Natural killer cell treated with Interleukin-12 subunit alpha and Interleukin-12 subunit beta and Interleukin-15 and Interleukin-18, amount 100 ng/mL, for 72 hours (primary cell): ENCODE data around the gene RAC3. TPM values are rescaled to one million over a fixed set of nuclear protein-coding genes. Genes with fewer than 3 reads are reported as not detected.
"Not testable (repeated sequence)": the region's sequence is repeated elsewhere in the genome, so short reads cannot be mapped to it uniquely, and the experiment has no call there.

ENCODE experiments used
- ATAC-seq, 2 donors: fragments of 150-1000 bp; cut with Tn5 transposase in 1 of 2; sonication (Bioruptor Pico), chemical (Tn5 transposase) in 1 of 2; 2 replicates each; pipeline ENCODE4 v1.10.0; 2021
- DNase-seq: peaks from one replicate; pipeline ENCODE4 v3.0.0; 2022; ENCODE audit warnings: low spot score
- H3K27ac Mint-ChIP-seq, 2 donors: 1 replicate in 1 of 2; 2 replicates in 1 of 2; pipeline ENCODE4 v1.8.0; 2022; ENCODE audit warnings: mixed read lengths in 2 of 2, mild to moderate bottlenecking in 1 of 2, moderate library complexity in 1 of 2
- H3K27me3 Mint-ChIP-seq, 2 donors: 1 replicate in 1 of 2; 2 replicates in 1 of 2; pipeline ENCODE4 v1.8.0; 2022; ENCODE audit warnings: mixed read lengths in 2 of 2
- H3K36me3 Mint-ChIP-seq: one replicate; pipeline ENCODE4 v1.8.0; 2022; ENCODE audit warnings: mixed read lengths
- H3K4me1 Mint-ChIP-seq, 2 donors: 1 replicate in 1 of 2; 2 replicates in 1 of 2; pipeline ENCODE4 v1.8.0; 2022; ENCODE audit warnings: low read depth in 2 of 2, mixed read lengths in 2 of 2, mild to moderate bottlenecking in 1 of 2
- H3K4me3 Mint-ChIP-seq: one replicate; pipeline ENCODE4 v1.8.0; 2022; ENCODE audit warnings: mixed read lengths
- H3K9me3 Mint-ChIP-seq: 2 replicates; pipeline ENCODE4 v1.8.0; 2022; ENCODE audit warnings: mixed read lengths
- total RNA-seq, 2 donors: library from RNA; stranded (reverse); gene quantifications; one replicate each; pipeline ENCODE4 v1.2.3, GENCODE V29; 2022

Gene RAC3
- total RNA-seq, 2 donors from 2014 or later = 3.0 to 6.1 TPM

DNA sequence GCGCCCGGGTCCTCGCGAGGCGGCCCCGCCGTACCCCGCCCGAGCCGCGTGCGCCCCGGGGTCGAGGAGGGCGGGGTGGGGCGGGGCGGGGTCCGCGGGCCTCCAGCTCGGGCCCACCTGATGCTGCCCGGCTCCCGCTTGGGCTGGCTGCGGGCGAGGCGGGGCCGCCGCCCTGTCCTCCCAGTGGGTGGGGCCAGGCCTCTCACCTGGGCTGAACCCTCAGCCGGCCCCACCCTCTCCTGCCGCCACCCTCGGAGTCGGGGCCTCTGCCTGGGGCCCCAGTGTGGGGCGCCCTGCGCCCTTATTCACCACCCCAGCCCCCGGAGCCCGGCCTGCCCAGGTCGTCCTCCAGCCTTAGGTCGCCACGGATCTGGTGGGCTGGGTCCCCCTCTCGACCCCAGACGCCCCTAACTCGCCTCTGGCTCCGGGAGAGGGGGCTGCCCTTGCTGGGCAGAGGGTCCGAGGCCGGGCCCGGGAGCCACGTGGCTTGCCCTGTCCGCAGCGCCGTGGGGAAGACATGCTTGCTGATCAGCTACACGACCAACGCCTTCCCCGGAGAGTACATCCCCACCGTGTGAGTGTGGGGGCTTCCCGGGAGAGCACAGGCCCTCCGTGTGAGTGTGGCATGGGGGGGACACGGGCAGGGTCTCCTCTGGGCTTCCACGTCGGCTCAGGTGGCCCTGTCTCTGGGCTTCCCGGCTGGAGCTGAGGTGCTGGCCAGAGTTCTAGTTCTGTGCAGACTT lies 578 bp downstream of the RAC3 start:
- DNase-seq = no peak
- peak in 1 of 2 donors; percentile 24 for ATAC-seq
- Mint-ChIP-seq H3K27me3 (no peaks in the 10 kb centered on the region), H3K4me1 (peaks cover 11 to 13% of the 10 kb centered on the region in 2 donors), H3K4me3 (no peak overlapping the region), H3K9me3 (no peaks in the 10 kb centered on the region), H3K27ac (no peak overlapping the region), H3K36me3 (no peaks in the 10 kb centered on the region)

- H3K36me3 Mint-ChIP-seq = no peaks in the 10 kb centered on the region
- no peak for ATAC-seq
- H3K27me3 Mint-ChIP-seq = no peaks in the 10 kb centered on the region
- peaks cover 18 to 20% of the 10 kb centered on the region in 2 donors for H3K4me1 Mint-ChIP-seq
- no peak overlapping the region for H3K4me3 Mint-ChIP-seq
- DNase-seq = no peak
- H3K27ac Mint-ChIP-seq = no peak overlapping the region
- H3K9me3 Mint-ChIP-seq = no peaks in the 10 kb centered on the region
Observed at GRCh38 chr17:82033359-82034085, 2.0 kb downstream of the RAC3 start.

DNA sequence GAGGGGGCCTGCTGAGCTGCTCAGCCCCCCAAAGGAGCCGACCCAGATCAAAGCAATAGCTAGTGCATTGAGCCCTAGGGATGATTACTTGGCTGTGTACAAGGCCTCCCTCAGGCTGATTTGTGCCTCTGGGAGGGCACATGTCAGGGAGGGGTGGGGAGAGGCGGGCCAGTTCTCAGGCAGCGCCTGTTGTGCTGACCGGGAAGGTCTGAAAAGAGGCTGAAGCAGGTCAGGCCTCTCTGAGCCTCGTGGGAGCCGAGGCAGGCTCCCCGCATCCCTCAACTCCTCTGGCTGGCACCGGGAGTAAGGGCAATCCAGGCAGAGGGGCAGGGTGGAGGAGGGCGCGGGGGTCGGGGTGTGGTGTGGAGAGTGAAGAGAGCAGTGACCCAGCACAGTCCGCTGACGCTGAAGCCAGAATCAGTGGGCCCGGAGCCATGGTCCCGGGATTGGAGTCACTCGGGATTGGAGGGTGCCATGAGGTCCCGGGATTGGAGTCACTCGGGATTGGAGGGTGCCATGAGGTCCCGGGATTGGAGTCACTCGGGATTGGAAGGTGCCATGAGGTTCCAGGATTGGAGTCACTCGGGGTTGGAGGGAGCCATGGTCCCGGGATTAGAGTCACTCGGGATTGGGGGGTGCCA lies 3.0 kb downstream of the RAC3 start:
- no peak overlapping the region for H3K27ac Mint-ChIP-seq

GRCh38 chr17:82035488-82035887 lies 4.0 kb downstream of the RAC3 start:
- Mint-ChIP-seq H3K4me1 (peaks cover 12 to 18% of the 10 kb centered on the region in 2 donors), H3K27me3 (no peaks in the 10 kb centered on the region), H3K36me3 (no peaks in the 10 kb centered on the region), H3K4me3 (peak overlapping the region; percentile 12), H3K9me3 (no peaks in the 10 kb centered on the region), H3K27ac (no peak overlapping the region)
- no peak for DNase-seq
- ATAC-seq = no peak

More for the DNA sequence above, 3.0 kb downstream of the RAC3 start:
- no peak for DNase-seq
- no peaks in the 10 kb centered on the region for H3K36me3 Mint-ChIP-seq
- H3K9me3 Mint-ChIP-seq = no peaks in the 10 kb centered on the region
- peaks cover 15 to 22% of the 10 kb centered on the region in 2 donors for H3K4me1 Mint-ChIP-seq
- no peak for ATAC-seq
- no peak overlapping the region for H3K4me3 Mint-ChIP-seq
- no peaks in the 10 kb centered on the region for H3K27me3 Mint-ChIP-seq

DNA sequence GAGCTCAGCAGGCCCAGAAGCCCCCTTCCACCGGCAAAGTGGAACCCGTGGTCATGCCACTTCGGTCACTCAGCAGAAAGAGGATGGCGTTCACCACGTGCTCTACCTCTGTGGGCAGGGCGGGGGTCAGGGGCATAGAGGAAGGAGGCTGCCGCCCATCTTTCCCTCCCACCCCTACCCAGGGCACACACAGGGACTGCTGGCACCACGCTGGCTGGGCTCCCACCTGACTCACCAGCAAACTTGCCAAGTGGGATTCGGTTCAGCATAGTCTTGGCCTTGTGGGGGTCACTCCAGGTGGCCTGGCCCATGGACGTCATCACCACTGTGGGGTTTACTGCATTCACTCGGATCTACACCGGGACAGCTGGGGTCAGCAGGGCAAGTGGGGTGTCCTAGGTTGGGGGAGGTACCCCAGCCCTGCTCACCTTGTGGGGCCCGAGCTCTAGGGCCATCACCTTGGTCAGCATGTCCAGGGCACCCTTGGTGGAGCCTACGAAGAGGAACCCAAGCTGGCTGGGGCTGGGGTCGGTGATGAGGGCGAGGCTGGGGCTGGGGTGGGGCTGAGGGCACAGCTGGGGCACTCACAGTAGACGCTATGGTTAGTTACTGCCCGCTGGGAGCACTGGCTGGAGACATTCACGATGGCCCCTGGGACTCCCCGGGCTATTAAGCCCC lies 4.6 kb downstream of the RAC3 start:
- Mint-ChIP-seq H3K4me1 (peaks cover 12 to 17% of the 10 kb centered on the region in 2 donors), H3K9me3 (no peaks in the 10 kb centered on the region), H3K36me3 (no peaks in the 10 kb centered on the region), H3K4me3 (peak overlapping the region; percentile 80), H3K27ac (no peak overlapping the region), H3K27me3 (no peaks in the 10 kb centered on the region)
- ATAC-seq (no peak), DNase-seq (no peak)

DNA sequence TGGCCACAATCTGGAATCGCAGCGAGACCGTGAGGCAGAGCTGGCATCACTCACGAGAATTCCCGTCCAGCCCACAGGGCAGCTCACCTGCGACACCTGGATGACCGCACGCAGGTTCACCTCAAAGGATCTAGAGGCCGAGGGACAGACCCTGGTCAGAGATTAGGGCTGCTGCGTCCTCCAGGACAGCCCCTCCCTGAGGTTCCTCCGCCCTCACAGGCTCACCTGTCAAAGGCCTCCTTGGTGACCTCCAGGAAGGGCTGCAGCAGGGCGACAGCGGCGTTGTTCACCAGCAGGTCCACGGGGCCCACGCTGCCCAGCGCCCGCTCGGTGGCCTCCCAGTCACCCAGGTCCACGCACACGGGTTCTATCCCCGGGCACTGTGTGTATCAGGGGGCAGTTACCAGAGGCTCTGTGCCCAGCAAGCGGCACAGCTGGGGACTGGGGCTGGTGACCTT lies 5.2 kb downstream of the RAC3 start:
- Mint-ChIP-seq H3K27ac (no peak overlapping the region), H3K9me3 (no peaks in the 10 kb centered on the region), H3K36me3 (no peaks in the 10 kb centered on the region), H3K4me3 (peak overlapping the region; percentile 80), H3K27me3 (no peaks in the 10 kb centered on the region), H3K4me1 (peaks cover 12 to 17% of the 10 kb centered on the region in 2 donors)
- DNase-seq (no peak), ATAC-seq (no peak)

GRCh38 chr17:82037092-82037888 lies 5.8 kb downstream of the RAC3 start, which contains the start of gene DCXR:
Gene DCXR (minus strand): TSS chr17:82037697. CDS start chr17:82037682, 15 bp downstream.
- H3K4me3 Mint-ChIP-seq = peak within 1 kb of the TSS; percentile 80
- no peaks in the 10 kb centered on the region for H3K36me3 Mint-ChIP-seq
- H3K27me3 Mint-ChIP-seq = no peaks in the 10 kb centered on the region
- ATAC-seq (peak; percentile 97), DNase-seq (peak; percentile 98)
- peak within 1 kb of the TSS; percentile 60 to 84 for H3K27ac Mint-ChIP-seq
- H3K4me1 Mint-ChIP-seq = peaks cover 12 to 17% of the 10 kb centered on the region in 2 donors
- H3K9me3 Mint-ChIP-seq = no peaks in the 10 kb centered on the region

- Mint-ChIP-seq H3K9me3 (no peaks in the 10 kb centered on the region), H3K27ac (peak overlapping the region; percentile 60 to 84), H3K4me1 (peaks cover 12 to 17% of the 10 kb centered on the region in 2 donors), H3K27me3 (no peaks in the 10 kb centered on the region), H3K36me3 (no peaks in the 10 kb centered on the region), H3K4me3 (peak overlapping the region; percentile 80)
- ATAC-seq (no peak), DNase-seq (no peak)
Observed at GRCh38 chr17:82037889-82038195, 6.4 kb downstream of the RAC3 start.

DNA sequence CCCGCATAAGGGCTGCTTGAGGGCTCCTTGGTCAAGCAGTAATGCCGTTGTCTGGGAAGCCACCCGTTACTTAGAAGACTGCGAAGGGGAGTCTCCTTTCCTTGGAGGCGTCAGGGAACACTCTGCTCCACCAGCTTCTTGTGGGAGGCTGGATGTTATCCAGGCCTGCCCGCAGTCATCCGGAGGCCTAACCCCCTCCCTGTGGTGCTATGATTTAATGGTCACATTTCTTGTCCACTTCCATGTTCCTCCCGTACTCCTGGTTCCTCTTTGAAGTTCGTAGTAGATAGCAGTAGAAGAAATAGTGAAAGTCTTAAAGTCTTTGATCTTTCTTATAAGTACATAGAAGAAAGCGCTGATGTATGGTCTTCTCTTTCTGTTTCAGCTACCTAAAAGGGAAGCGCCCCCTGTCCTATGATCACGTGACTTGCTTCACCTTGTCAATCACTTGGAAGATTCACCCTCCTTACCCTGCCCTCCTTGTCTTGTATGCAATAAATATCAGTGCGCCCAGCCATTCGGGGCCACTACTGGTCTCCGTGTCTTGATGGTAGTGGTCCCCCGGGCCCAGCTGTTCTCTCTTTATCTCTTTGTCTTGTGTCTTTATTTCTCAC lies 7.4 kb downstream of the RAC3 start:
- Mint-ChIP-seq H3K4me1 (peaks cover 12 to 17% of the 10 kb centered on the region in 2 donors), H3K4me3 (peak overlapping the region; percentile 23)
- not testable (repeated sequence) for DNase-seq, H3K9me3 Mint-ChIP-seq, H3K27me3 Mint-ChIP-seq, H3K36me3 Mint-ChIP-seq, H3K27ac Mint-ChIP-seq, ATAC-seq

DNA sequence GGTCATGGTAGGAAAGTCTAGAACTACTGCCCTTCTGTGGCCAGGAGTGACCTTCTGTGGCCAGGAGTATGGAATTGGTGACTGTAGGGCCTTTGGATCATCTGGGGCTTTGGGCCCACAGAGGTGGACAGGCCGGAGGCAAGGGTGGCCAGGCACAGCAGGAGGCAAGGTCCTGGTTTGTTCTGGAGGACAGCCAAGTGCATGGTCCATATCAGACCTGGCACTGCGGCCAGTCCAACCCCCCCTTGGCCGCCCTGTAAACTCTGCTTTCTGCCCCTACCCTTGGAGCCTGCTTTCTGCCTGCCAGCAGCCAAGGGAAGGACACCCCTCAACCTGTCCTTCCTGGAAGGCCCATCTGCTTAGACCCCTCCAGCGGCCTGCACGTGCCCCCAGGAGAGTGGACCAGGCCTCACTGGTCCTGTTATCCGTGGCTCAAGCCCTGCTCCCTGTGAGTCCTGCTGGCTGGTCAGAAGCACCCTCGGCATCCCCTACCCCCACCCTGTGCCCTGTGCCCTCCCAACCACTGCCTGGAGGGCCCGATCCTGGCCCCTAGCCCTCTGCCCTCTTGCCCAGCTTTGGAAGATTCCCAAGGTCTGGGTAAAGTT lies 8.3 kb downstream of the RAC3 start:
- H3K4me1 Mint-ChIP-seq = peaks cover 12 to 17% of the 10 kb centered on the region in 2 donors
- no peaks in the 10 kb centered on the region for H3K9me3 Mint-ChIP-seq
- H3K4me3 Mint-ChIP-seq = no peak overlapping the region
- ATAC-seq (no peak), DNase-seq (no peak)
- no peak overlapping the region for H3K27ac Mint-ChIP-seq
- H3K36me3 Mint-ChIP-seq = no peaks in the 10 kb centered on the region
- no peaks in the 10 kb centered on the region for H3K27me3 Mint-ChIP-seq

DNA sequence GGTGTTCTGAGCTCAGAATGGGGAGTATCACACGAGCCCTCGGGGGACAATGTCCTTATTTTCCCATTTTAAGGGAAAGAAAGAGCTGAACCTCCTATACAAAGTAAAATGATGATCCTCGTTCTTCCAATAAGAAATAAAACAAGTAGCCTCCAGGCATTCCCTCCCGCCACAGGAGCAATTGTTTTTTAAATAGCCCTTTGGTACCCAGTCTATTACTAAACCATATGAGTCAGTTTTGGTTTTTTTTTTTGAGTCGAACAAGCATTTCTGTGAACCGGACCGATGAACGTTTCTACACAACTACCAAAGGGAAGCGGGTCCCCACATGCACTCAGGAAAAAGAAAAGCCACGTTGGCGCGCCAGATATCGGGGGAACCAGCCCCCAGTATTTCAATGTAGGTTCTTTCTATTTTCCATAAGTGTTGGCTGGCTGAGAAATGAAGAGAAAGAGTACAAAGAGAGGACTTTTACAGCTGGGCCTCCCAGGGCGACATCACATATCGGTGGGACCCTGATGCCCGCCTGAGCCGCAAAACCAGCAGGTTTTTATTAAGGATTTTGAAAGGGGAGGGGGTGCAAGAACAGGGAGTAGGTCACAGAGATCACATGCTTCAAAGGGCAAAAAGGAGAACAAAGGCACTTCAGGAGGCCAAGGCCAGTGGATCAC lies 9.8 kb downstream of the RAC3 start:
- no peaks in the 10 kb centered on the region for H3K27me3 Mint-ChIP-seq
- no peak overlapping the region for H3K27ac Mint-ChIP-seq
- DNase-seq = no peak
- H3K9me3 Mint-ChIP-seq = no peaks in the 10 kb centered on the region
- no peaks in the 10 kb centered on the region for H3K36me3 Mint-ChIP-seq
- H3K4me1 Mint-ChIP-seq = peaks cover 7 to 11% of the 10 kb centered on the region in 2 donors
- no peak for ATAC-seq
- H3K4me3 Mint-ChIP-seq = no peak overlapping the region

- Mint-ChIP-seq H3K27me3 (no peaks in the 10 kb centered on the region), H3K9me3 (no peaks in the 10 kb centered on the region), H3K4me1 (peaks cover 5 to 12% of the 10 kb centered on the region in 2 donors), H3K36me3 (no peaks in the 10 kb centered on the region), H3K27ac (no peak overlapping the region), H3K4me3 (no peak overlapping the region)
- no peak for DNase-seq
- ATAC-seq = peak; percentile 3 to 42
Observed at GRCh38 chr17:82042649-82043048, 11.2 kb downstream of the RAC3 start.
